ENCODE data around the gene RABGAP1L.

The RABGAP1L gene

DNA sequence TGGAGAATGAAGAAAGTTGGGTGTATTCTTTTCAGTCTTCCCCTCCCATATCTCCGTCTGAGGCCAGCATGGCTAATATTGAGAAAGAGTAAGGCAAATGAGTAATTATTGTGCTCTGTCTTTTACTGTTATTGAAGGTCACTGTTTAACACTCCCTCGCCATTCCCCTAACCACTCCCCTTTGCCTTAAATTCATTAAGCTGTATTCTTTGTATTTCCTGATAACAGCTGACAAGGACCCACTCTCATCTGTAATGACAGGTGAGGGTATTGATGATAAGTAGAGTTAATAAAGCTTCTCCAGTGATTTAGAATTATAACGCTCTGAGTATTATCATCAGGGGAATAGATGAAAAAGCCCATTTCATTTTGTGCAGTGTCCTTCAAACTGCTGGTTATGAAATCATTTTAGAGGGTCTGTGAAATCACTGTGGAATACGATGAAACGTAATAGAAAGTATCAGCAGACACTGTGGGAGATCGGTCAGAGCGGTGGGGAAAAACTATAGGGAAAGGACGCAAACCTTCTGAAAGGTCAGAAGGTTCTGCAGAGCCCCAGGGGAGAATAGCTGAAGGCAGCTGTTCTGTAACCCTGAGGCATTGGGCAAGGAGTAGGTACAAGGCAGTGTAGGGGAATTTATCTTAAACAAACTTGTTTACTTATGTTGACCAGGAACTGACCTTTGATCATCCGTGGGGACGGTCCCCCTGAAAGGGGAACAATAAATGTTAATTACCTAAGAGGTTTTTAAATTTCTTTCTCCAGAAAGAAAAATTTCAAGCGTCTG lies 794.2 kb downstream of the RABGAP1L start:
- no peak for DNase-seq (ENCODE audit: low read depth in 2 of 2)
- TF ChIP-seq CTCF (IDR thresholded peaks at IDR 0.05; ENCODE audit: low read depth, low read length): no peak
- H3K4me3 ChIP-seq (replicated peaks in 1 of 2; ENCODE audit: low read depth in 2 of 2, low read length in 2 of 2): no peak overlapping the region

DNA sequence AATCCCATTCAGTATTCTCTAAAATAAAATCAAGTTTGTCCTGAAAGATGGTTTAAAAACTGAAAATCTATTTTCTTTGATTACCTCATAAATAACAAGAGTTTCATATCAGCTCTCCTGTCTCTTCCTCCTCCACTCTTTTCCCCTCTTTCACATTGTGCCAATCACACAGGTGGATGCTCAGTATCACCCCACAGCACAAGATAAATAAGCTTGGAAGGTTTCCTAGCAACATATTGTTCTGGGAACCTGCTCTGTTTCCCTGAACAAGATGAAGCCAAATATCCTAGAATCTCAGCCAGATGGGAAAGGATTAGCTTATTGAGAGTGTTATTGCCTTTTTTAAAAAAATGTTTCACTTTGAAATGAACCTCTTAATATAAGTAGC lies 794.7 kb downstream of the RABGAP1L start:
- no peak overlapping the region for H3K4me3 ChIP-seq (replicated peaks in 1 of 2; ENCODE audit: low read depth in 2 of 2, low read length in 2 of 2)
- TF ChIP-seq CTCF (IDR thresholded peaks at IDR 0.05; ENCODE audit: low read depth, low read length): no peak
- no peak for DNase-seq (ENCODE audit: low read depth in 2 of 2)

- TF ChIP-seq CTCF (IDR thresholded peaks at IDR 0.05; ENCODE audit: low read depth, low read length): no peak
- no peak for DNase-seq (ENCODE audit: low read depth in 2 of 2)
- H3K4me3 ChIP-seq (replicated peaks in 1 of 2; ENCODE audit: low read depth in 2 of 2, low read length in 2 of 2): no peak overlapping the region
These were observed 795.6 kb downstream of the RABGAP1L start for GRCh38 chr1:174954671-174955669.

DNA sequence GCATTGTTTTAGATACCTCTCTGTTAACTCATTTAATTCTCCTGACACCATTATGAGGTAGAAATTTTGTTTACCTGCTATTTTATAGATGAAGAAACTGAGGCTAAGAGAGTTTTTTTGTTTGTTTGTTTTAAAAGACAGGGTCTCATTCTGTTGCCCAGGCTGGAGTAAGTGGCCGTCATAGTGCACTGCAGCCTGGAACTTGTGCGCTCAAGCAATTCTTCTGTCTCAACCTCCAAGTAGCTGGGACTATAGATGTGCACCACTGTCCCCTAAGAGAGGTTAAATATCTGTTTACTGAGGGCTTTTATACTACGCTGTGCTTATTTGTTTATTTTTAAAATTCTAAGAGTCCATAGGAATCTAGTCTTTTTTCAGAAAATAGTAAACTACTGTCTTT lies 796.8 kb downstream of the RABGAP1L start:
- no peak for DNase-seq (ENCODE audit: low read depth in 2 of 2)
- no peak overlapping the region for H3K4me3 ChIP-seq (replicated peaks in 1 of 2; ENCODE audit: low read depth in 2 of 2, low read length in 2 of 2)
- TF ChIP-seq CTCF (IDR thresholded peaks at IDR 0.05; ENCODE audit: low read depth, low read length): no peak

GRCh38 chr1:174956976-174957375 lies 797.7 kb downstream of the RABGAP1L start:
- DNase-seq (ENCODE audit: low read depth in 2 of 2): no peak
- H3K4me3 ChIP-seq (replicated peaks in 1 of 2; ENCODE audit: low read depth in 2 of 2, low read length in 2 of 2): no peak overlapping the region
- TF ChIP-seq CTCF (IDR thresholded peaks at IDR 0.05; ENCODE audit: low read depth, low read length): no peak

- no peak for TF ChIP-seq CTCF (IDR thresholded peaks at IDR 0.05; ENCODE audit: low read depth, low read length)
These were observed 798.5 kb downstream of the RABGAP1L start for GRCh38 chr1:174957829-174958228.

More at GRCh38 chr1:174957829-174958228, 798.5 kb downstream of the RABGAP1L start:
- H3K4me3 ChIP-seq (replicated peaks in 1 of 2; ENCODE audit: low read depth in 2 of 2, low read length in 2 of 2): no peak overlapping the region
- DNase-seq (ENCODE audit: low read depth in 2 of 2): no peak
